Measurements from ENCODE around the gene DCBLD1. TPM values are rescaled to one million over a fixed set of nuclear protein-coding genes. Genes with fewer than 3 reads are reported as not detected.
A peak's percentile ranks its signal among the peaks of the same experiment; 100 is the strongest.
"Not testable (repeated sequence)": the region's sequence is repeated elsewhere in the genome, so short reads cannot be mapped to it uniquely, and the experiment has no call there.

Gene DCBLD1
- total RNA-seq = 22.1 and 29.7 TPM in 2 replicates

GRCh38 chr6:117482240-117483003, at the start of gene DCBLD1:
TSS of gene DCBLD1 (plus strand) at chr6:117482674. CDS start at chr6:117482782, 108 bp downstream.
- Histone ChIP-seq H3K79me2 (ENCODE audit: insufficient read depth, low read length) (peaks cover 39% of the 10 kb centered on the region), H3K4me2 (ENCODE audit: insufficient read depth, low read length) (peak within 1 kb of the TSS; percentile 87), H3K9me3 (ENCODE audit: low read depth, low read length) (no peaks in the 10 kb centered on the region), H3K4me3 (ENCODE audit: insufficient read depth, low read length) (peak within 1 kb of the TSS; percentile 91), H3K36me3 (ENCODE audit: insufficient read depth, low read length) (peaks cover 24% of the 10 kb centered on the region), H3K4me1 (ENCODE audit: insufficient read depth, low read length) (peaks cover 31% of the 10 kb centered on the region), H3K27ac (ENCODE audit: low read depth, low read length) (peak within 1 kb of the TSS; percentile 76), H2AFZ (ENCODE audit: low read length) (peak within 1 kb of the TSS; percentile 84), H3K27me3 (ENCODE audit: insufficient read depth, low read length) (no peaks in the 10 kb centered on the region), H4K20me1 (ENCODE audit: insufficient read depth, low read length) (no peaks in the 10 kb centered on the region)
- peak; percentile 99 for DNase-seq (ENCODE audit: insufficient read length, low spot score, missing footprints)
- no peak for TF ChIP-seq CTCF (IDR thresholded peaks at IDR 0.05; ENCODE audit: extremely low read depth, low read depth, low read length)

- H3K4me2 ChIP-seq (ENCODE audit: insufficient read depth, low read length) = peak overlapping the region; percentile 49
- no peaks in the 10 kb centered on the region for H4K20me1 ChIP-seq (ENCODE audit: insufficient read depth, low read length)
- no peaks in the 10 kb centered on the region for H3K79me2 ChIP-seq (ENCODE audit: insufficient read depth, low read length)
- no peak overlapping the region for H2AFZ ChIP-seq (ENCODE audit: low read length)
- no peak for TF ChIP-seq CTCF (IDR thresholded peaks at IDR 0.05; ENCODE audit: extremely low read depth, low read depth, low read length)
- DNase-seq (ENCODE audit: insufficient read length, low spot score, missing footprints) = peak; percentile 47
- peaks cover 4% of the 10 kb centered on the region for H3K9me3 ChIP-seq (ENCODE audit: low read depth, low read length)
- H3K4me3 ChIP-seq (ENCODE audit: insufficient read depth, low read length) = no peak overlapping the region
- H3K36me3 ChIP-seq (ENCODE audit: insufficient read depth, low read length) = no peaks in the 10 kb centered on the region
- H3K4me1 ChIP-seq (ENCODE audit: insufficient read depth, low read length) = peaks cover 34% of the 10 kb centered on the region
- H3K27me3 ChIP-seq (ENCODE audit: insufficient read depth, low read length) = no peaks in the 10 kb centered on the region
- peak overlapping the region; percentile 67 for H3K27ac ChIP-seq (ENCODE audit: low read depth, low read length)
Observed at GRCh38 chr6:117440706-117441525, 41.6 kb upstream of the DCBLD1 start.

GRCh38 chr6:117441824-117442264, 40.6 kb upstream of the DCBLD1 start:
- TF ChIP-seq CTCF (IDR thresholded peaks at IDR 0.05; ENCODE audit: extremely low read depth, low read depth, low read length) = no peak
- Histone ChIP-seq H2AFZ (ENCODE audit: low read length) (no peak overlapping the region), H3K9me3 (ENCODE audit: low read depth, low read length) (peaks cover 4% of the 10 kb centered on the region), H3K79me2 (ENCODE audit: insufficient read depth, low read length) (no peaks in the 10 kb centered on the region), H3K4me3 (ENCODE audit: insufficient read depth, low read length) (no peak overlapping the region), H3K27ac (ENCODE audit: low read depth, low read length) (peak overlapping the region; percentile 67), H3K4me2 (ENCODE audit: insufficient read depth, low read length) (peak overlapping the region; percentile 49), H3K4me1 (ENCODE audit: insufficient read depth, low read length) (peaks cover 44% of the 10 kb centered on the region), H3K27me3 (ENCODE audit: insufficient read depth, low read length) (no peaks in the 10 kb centered on the region), H4K20me1 (ENCODE audit: insufficient read depth, low read length) (no peaks in the 10 kb centered on the region), H3K36me3 (ENCODE audit: insufficient read depth, low read length) (no peaks in the 10 kb centered on the region)
- peak; percentile 82 for DNase-seq (ENCODE audit: insufficient read length, low spot score, missing footprints)

- Histone ChIP-seq H3K4me2 (ENCODE audit: insufficient read depth, low read length) (peak overlapping the region; percentile 49), H3K4me1 (ENCODE audit: insufficient read depth, low read length) (peaks cover 48% of the 10 kb centered on the region), H3K27ac (ENCODE audit: low read depth, low read length) (peak overlapping the region; percentile 67)
- H3K36me3 ChIP-seq (ENCODE audit: insufficient read depth, low read length); H3K4me3 ChIP-seq (ENCODE audit: insufficient read depth, low read length); H3K9me3 ChIP-seq (ENCODE audit: low read depth, low read length); DNase-seq (ENCODE audit: insufficient read length, low spot score, missing footprints); H3K79me2 ChIP-seq (ENCODE audit: insufficient read depth, low read length); H3K27me3 ChIP-seq (ENCODE audit: insufficient read depth, low read length); H4K20me1 ChIP-seq (ENCODE audit: insufficient read depth, low read length); H2AFZ ChIP-seq (ENCODE audit: low read length): not testable (repeated sequence)
Observed at GRCh38 chr6:117442313-117442712, 40.2 kb upstream of the DCBLD1 start.

Measured in osteoblast (primary cell).